K562 (cell line): Measurements from ENCODE around the gene TICAM1. TPM values are rescaled to one million over a fixed set of nuclear protein-coding genes. Genes with fewer than 3 reads are reported as not detected.

ENCODE experiments used
- BHLHE40 ChIP-seq: IDR thresholded peaks from 2 replicates; pipeline ENCODE4 v1.6.1; 2011; ENCODE audit warnings: low read length, improper control_type of control experiment
- ELF4 ChIP-seq: fragments of 450-650 bp; formaldehyde crosslinking; IDR thresholded peaks from 2 replicates; pipeline ENCODE4 v1.4.0; 2022; ENCODE audit warnings: missing genetic modification characterization
- ESRRB ChIP-seq: fragments of 250-450 bp; sonication (Bioruptor Pico); IDR thresholded peaks from 2 replicates; pipeline ENCODE4 v1.5.0; 2020; ENCODE audit warnings: mild to moderate bottlenecking, moderate library complexity, borderline replicate concordance
- HDGF ChIP-seq: fragments of 450-650 bp; IDR thresholded peaks from 2 replicates; pipeline ENCODE4 v1.6.1; 2016
- MTA3 ChIP-seq: fragments of 450-650 bp; formaldehyde crosslinking; IDR thresholded peaks from 2 replicates; pipeline ENCODE4 v1.6.1; 2017; ENCODE audit warnings: mild to moderate bottlenecking, borderline replicate concordance
- NBN ChIP-seq: fragments of 450-650 bp; IDR thresholded peaks from 2 replicates; pipeline ENCODE4 v1.6.1; 2016; ENCODE audit warnings: low read depth, mild to moderate bottlenecking
- NFIX ChIP-seq: fragments of 250-450 bp; sonication (Bioruptor Pico); IDR thresholded peaks from 2 replicates; pipeline ENCODE4 v1.4.0; 2020; ENCODE audit warnings: low read depth, mild to moderate bottlenecking, moderate library complexity
- NFRKB ChIP-seq: fragments of 450-650 bp; IDR thresholded peaks from 2 replicates; pipeline ENCODE4 v1.6.1; 2016; ENCODE audit warnings: low read depth
- POU5F1 ChIP-seq: fragments of 150-350 bp; IDR thresholded peaks from 2 replicates; pipeline ENCODE4 v1.6.1; 2014; ENCODE audit warnings: borderline replicate concordance, low read length, low read depth, mild to moderate bottlenecking; ENCODE audit not compliant: partially characterized antibody
- RBM22 ChIP-seq: fragments of 200-400 bp; formaldehyde crosslinking; IDR thresholded peaks from 2 replicates; pipeline ENCODE4 v1.6.1; 2018; ENCODE audit warnings: low read length, low read depth; ENCODE audit not compliant: poor library complexity, severe bottlenecking
- XRCC5 ChIP-seq: fragments of 200-400 bp; formaldehyde crosslinking; IDR thresholded peaks from 2 replicates; pipeline ENCODE4 v1.6.1; 2017; ENCODE audit warnings: low read depth, mild to moderate bottlenecking, low read length
- ZC3H4 ChIP-seq: sonication (generic); formaldehyde crosslinking; IDR thresholded peaks from 2 replicates; pipeline ENCODE4 v1.9.0; 2021; ENCODE audit warnings: missing genetic modification reagents, borderline replicate concordance
- ZNF24 ChIP-seq: fragments of 450-650 bp; IDR thresholded peaks from 2 replicates; pipeline ENCODE4 v1.6.1; 2016
- ZNF311 ChIP-seq: fragments of 250-450 bp; sonication (Bioruptor Pico); IDR thresholded peaks from 2 replicates; pipeline ENCODE4 v1.4.0; 2020; ENCODE audit warnings: mild to moderate bottlenecking, moderate library complexity
- ZNF324 ChIP-seq: fragments of 250-450 bp; sonication (Bioruptor Pico); IDR thresholded peaks from 2 replicates; pipeline ENCODE4 v1.4.0; 2020; ENCODE audit warnings: mild to moderate bottlenecking
- polyA plus RNA-seq, 8 experiments: library from polyadenylated mRNA; depleted of rRNA in 4 of 8; stranded (reverse) in 5 of 8; unstranded in 3 of 8; fragments of >200 nt; fragmentation: Nextera tagmentation in 2 of 8; fragmentation: Illumina TruSeq in 1 of 8; extraction: Ambion mirVana in 2 of 8; extraction: Trizol in 1 of 8; gene quantifications; 2 replicates each; pipeline versions ENCODE4 v1.2.1 to v1.2.3, GENCODE V29; 2011 to 2014; ENCODE audit warnings: inconsistent platforms in 1 of 8, missing spikeins in 1 of 8
- total RNA-seq, 7 experiments: library from RNA; depleted of rRNA in 6 of 7; stranded (reverse); fragments of >200 nt in 6 of 7; fragmentation: Illumina TruSeq in 2 of 7; extraction: Trizol in 2 of 7; gene quantifications; 2 replicates each; pipeline versions ENCODE4 v1.2.1 to v1.2.3, GENCODE V29; 2011 to 2021; ENCODE audit warnings: low replicate concordance in 1 of 7
- TF ChIP-seq, protein P1 (sequence below): fragments of 450-650 bp; IDR thresholded peaks from 2 replicates; pipeline ENCODE4 v1.6.1; 2016
- TF ChIP-seq, protein P2 (sequence below): fragments of 450-650 bp; IDR thresholded peaks from 2 replicates; pipeline ENCODE4 v1.6.1; 2017; ENCODE audit warnings: antibody characterized with exemption, mild to moderate bottlenecking
- TF ChIP-seq, protein P3 (sequence below): fragments of 450-650 bp; IDR thresholded peaks from 2 replicates; pipeline ENCODE4 v1.6.1; 2018; ENCODE audit warnings: mild to moderate bottlenecking, low read depth; ENCODE audit not compliant: partially characterized antibody
- TF ChIP-seq, protein P4 (sequence below): fragments of 450-650 bp; IDR thresholded peaks from 2 replicates; pipeline ENCODE4 v1.6.1; 2017; ENCODE audit warnings: mild to moderate bottlenecking, moderate library complexity

The TICAM1 gene
- total and polyA plus RNA-seq, 9 of the 15 experiments (the other 6 are each of a cell fraction or from before 2014, with no cell fraction given), result 0.07 to 11.6 (median 1.5) TPM

DNA sequence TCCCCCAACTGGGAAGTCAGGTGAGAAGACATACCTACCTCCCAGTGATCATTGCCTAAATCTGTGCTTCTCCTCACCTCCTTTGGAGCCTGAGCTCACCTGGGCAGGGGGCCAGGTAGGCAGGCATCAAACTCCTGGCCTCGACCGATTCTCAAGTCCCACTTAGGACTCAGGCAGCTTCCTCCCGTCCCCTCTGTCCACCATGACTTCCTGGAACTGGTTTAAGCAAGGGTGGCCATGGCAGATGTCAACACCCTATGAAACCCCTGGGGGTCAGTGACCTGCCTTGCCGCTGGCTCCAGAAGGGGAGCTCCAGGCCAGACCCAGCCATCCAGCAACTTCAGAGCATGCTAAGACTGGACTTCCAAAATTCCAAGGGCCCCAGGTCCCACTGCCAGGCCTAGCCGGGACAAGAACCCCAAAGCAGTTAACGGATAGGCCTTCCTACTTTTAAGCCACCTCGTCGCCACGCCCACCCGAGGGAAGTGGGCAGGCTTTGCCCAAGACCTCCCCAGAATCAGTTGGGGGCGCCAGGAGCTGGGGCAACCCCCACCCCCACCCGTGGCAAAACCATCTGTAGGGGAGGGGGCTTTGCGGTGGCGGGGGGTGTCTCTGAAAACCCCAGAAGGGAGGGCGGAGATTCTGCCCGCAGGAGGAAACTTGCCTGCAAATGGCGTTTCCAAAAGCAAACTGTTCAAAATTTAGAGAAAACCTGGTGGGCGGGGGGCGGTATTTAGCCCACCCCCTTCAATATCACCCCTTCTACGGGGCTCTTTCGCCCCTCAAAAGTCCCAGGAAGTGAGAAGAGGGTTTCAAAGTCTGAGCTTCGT, 35.3 kb upstream of the TICAM1 start (continued):
- TF ChIP-seq, protein P1, sequence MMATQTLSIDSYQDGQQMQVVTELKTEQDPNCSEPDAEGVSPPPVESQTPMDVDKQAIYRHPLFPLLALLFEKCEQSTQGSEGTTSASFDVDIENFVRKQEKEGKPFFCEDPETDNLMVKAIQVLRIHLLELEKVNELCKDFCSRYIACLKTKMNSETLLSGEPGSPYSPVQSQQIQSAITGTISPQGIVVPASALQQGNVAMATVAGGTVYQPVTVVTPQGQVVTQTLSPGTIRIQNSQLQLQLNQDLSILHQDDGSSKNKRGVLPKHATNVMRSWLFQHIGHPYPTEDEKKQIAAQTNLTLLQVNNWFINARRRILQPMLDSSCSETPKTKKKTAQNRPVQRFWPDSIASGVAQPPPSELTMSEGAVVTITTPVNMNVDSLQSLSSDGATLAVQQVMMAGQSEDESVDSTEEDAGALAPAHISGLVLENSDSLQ, result no peak
- TF ChIP-seq NFRKB (no peak), MTA3 (no peak), ESRRB (CRISPR knock-in tag) (no peak), POU5F1 (no peak), RBM22 (no peak), ZNF311 (CRISPR knock-in tag) (no peak), ZC3H4 (CRISPR knock-in tag) (no peak), NFIX (CRISPR knock-in tag) (no peak), NBN (no peak), BHLHE40 (no peak), ZNF24 (no peak), XRCC5 (no peak), ELF4 (CRISPR knock-in tag) (no peak), HDGF (no peak), ZNF324 (CRISPR knock-in tag) (no peak)
- TF ChIP-seq, protein P2, sequence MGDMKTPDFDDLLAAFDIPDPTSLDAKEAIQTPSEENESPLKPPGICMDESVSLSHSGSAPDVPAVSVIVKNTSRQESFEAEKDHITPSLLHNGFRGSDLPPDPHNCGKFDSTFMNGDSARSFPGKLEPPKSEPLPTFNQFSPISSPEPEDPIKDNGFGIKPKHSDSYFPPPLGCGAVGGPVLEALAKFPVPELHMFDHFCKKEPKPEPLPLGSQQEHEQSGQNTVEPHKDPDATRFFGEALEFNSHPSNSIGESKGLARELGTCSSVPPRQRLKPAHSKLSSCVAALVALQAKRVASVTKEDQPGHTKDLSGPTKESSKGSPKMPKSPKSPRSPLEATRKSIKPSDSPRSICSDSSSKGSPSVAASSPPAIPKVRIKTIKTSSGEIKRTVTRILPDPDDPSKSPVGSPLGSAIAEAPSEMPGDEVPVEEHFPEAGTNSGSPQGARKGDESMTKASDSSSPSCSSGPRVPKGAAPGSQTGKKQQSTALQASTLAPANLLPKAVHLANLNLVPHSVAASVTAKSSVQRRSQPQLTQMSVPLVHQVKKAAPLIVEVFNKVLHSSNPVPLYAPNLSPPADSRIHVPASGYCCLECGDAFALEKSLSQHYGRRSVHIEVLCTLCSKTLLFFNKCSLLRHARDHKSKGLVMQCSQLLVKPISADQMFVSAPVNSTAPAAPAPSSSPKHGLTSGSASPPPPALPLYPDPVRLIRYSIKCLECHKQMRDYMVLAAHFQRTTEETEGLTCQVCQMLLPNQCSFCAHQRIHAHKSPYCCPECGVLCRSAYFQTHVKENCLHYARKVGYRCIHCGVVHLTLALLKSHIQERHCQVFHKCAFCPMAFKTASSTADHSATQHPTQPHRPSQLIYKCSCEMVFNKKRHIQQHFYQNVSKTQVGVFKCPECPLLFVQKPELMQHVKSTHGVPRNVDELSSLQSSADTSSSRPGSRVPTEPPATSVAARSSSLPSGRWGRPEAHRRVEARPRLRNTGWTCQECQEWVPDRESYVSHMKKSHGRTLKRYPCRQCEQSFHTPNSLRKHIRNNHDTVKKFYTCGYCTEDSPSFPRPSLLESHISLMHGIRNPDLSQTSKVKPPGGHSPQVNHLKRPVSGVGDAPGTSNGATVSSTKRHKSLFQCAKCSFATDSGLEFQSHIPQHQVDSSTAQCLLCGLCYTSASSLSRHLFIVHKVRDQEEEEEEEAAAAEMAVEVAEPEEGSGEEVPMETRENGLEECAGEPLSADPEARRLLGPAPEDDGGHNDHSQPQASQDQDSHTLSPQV, result no peak
- TF ChIP-seq, protein P3, sequence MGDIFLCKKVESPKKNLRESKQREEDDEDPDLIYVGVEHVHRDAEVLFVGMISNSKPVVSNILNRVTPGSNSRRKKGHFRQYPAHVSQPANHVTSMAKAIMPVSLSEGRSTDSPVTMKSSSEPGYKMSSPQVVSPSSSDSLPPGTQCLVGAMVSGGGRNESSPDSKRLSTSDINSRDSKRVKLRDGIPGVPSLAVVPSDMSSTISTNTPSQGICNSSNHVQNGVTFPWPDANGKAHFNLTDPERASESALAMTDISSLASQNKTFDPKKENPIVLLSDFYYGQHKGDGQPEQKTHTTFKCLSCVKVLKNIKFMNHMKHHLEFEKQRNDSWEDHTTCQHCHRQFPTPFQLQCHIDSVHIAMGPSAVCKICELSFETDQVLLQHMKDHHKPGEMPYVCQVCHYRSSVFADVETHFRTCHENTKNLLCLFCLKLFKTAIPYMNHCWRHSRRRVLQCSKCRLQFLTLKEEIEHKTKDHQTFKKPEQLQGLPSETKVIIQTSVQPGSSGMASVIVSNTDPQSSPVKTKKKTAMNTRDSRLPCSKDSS, result no peak
- TF ChIP-seq, protein P4, sequence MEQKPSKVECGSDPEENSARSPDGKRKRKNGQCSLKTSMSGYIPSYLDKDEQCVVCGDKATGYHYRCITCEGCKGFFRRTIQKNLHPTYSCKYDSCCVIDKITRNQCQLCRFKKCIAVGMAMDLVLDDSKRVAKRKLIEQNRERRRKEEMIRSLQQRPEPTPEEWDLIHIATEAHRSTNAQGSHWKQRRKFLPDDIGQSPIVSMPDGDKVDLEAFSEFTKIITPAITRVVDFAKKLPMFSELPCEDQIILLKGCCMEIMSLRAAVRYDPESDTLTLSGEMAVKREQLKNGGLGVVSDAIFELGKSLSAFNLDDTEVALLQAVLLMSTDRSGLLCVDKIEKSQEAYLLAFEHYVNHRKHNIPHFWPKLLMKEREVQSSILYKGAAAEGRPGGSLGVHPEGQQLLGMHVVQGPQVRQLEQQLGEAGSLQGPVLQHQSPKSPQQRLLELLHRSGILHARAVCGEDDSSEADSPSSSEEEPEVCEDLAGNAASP, result no peak
